Stomach (tissue), 4 donors: Measurements from ENCODE around the gene CHKB.

Source experiments
- EP300 ChIP-seq: sonication (generic); formaldehyde crosslinking; IDR thresholded peaks from one replicate; pipeline ENCODE4 v1.6.1; 2017; ENCODE audit warnings: antibody characterized with exemption
- POLR2A ChIP-seq, 4 donors: fragments of 450-650 bp; IDR thresholded peaks; one replicate each; pipeline ENCODE4 v1.6.1; 2016; ENCODE audit warnings: antibody characterized with exemption in 4 of 4, control low read depth in 2 of 4, mild to moderate bottlenecking in 1 of 4, moderate library complexity in 1 of 4
- POLR2AphosphoS5 ChIP-seq, 3 donors: sonication (generic); formaldehyde crosslinking; IDR thresholded peaks; one replicate each; pipeline ENCODE4 v1.6.1; 2016; ENCODE audit warnings: antibody characterized with exemption in 3 of 3
- TF ChIP-seq, protein P1 (sequence below), 7 experiments: fragments of 450-650 bp in 4 of 7; fragments of 200-600 bp in 3 of 7; sonication (generic) in 3 of 7; IDR thresholded peaks; one replicate each; pipeline ENCODE4 v1.5.1; 2016 to 2019; ENCODE audit warnings: antibody characterized with exemption in 7 of 7, control low read depth in 2 of 7, mild to moderate bottlenecking in 1 of 7

DNA sequence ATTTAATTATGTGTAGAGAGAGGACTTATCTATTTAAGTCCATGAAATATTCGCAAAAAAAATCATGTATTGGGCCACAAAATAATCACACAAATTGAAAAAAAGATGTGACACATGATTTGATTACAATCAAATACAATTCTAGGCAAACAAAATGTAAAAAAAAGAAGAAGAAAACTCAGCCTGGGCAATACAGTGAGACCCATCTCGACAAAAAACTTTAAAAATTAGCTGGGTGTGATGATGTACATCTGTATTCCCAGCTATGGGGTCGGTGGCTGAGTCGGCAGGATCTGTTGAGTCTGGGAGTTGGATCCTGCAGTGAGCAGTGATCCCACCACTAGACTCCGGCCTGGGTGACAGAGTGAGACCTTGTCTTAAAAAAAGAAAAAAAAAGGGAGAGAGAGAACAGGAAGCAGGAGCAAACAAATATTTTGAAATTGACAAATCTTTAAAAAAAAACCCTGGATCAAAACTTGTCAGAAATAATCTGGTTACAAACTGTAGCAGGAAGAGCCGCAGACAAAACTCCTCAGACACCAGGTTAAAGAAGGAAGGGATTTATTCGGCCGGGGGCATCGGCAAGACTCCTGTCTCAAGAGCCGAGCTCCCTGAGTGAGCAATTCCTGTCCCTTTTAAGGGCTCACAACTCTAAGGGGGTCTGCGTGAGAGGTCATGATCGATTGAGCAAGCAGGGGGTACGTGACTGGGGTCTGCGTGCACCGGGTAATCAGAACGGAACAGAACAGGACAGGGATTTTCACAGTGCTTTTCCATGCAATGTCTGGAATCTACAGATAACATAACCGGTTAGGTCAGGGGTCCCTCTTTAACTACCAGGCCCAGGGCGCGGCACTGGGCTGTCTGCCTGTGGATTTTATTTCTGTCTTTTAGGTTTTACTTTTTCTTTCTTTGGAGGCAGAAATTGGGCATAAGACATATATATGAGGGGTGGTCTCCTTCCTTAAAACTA is 49.5 kb downstream of the CHKB start:
- TF ChIP-seq, protein P1, sequence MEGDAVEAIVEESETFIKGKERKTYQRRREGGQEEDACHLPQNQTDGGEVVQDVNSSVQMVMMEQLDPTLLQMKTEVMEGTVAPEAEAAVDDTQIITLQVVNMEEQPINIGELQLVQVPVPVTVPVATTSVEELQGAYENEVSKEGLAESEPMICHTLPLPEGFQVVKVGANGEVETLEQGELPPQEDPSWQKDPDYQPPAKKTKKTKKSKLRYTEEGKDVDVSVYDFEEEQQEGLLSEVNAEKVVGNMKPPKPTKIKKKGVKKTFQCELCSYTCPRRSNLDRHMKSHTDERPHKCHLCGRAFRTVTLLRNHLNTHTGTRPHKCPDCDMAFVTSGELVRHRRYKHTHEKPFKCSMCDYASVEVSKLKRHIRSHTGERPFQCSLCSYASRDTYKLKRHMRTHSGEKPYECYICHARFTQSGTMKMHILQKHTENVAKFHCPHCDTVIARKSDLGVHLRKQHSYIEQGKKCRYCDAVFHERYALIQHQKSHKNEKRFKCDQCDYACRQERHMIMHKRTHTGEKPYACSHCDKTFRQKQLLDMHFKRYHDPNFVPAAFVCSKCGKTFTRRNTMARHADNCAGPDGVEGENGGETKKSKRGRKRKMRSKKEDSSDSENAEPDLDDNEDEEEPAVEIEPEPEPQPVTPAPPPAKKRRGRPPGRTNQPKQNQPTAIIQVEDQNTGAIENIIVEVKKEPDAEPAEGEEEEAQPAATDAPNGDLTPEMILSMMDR (IDR thresholded peaks at IDR 0.05): no peak
- TF ChIP-seq POLR2A (IDR thresholded peaks at IDR 0.05): no peak
- no peak for TF ChIP-seq POLR2AphosphoS5 (IDR thresholded peaks at IDR 0.05)
- TF ChIP-seq EP300: no peak
